A549 (cell line): ENCODE results near the gene SHKBP1.

ENCODE experiments used
- CHD2 ChIP-seq: fragments of 150-350 bp; IDR thresholded peaks from 2 replicates; pipeline ENCODE4 v1.6.1; 2014; ENCODE audit warnings: low read length; ENCODE audit not compliant: partially characterized antibody
- CTCF ChIP-seq: fragments of >200 bp; sonication (Bioruptor Twin); formaldehyde crosslinking; IDR thresholded peaks from 3 replicates; pipeline ENCODE4 v1.5.1; 2016
- MAX ChIP-seq: IDR thresholded peaks from 2 replicates; pipeline ENCODE4 v1.6.1; 2012
- MAZ ChIP-seq: fragments of 150-350 bp; IDR thresholded peaks from 2 replicates; pipeline ENCODE4 v1.6.1; 2014; ENCODE audit warnings: antibody characterized with exemption, low read depth, low read length, borderline replicate concordance
- MYC ChIP-seq: IDR thresholded peaks from 2 replicates; pipeline ENCODE4 v1.6.1; 2012; ENCODE audit warnings: mild to moderate bottlenecking, inconsistent platforms, low read length, improper control_type of control experiment, borderline replicate concordance
- RARB ChIP-seq: fragments of 250-450 bp; sonication (Bioruptor Pico); IDR thresholded peaks from 2 replicates; pipeline ENCODE4 v1.8.0; 2021; ENCODE audit warnings: mild to moderate bottlenecking, moderate library complexity

GRCh38 chr19:40550951-40551350 is 25.7 kb upstream of the SHKBP1 start:
- no peak; the same call in 2 of the 3 replicates for TF ChIP-seq CTCF
- TF ChIP-seq MAZ = no peak
- TF ChIP-seq MAX = no peak
- no peak for TF ChIP-seq CHD2
- TF ChIP-seq MYC = no peak
- no peak for TF ChIP-seq RARB (CRISPR knock-in tag)
